GM19463 (cell line): ENCODE measurements around the gene PLA2R1.

ENCODE experiments used
- ATAC-seq: cut with Tn5 transposase; IDR thresholded peaks from one replicate; pipeline ENCODE4 v1.9.1; 2021; ENCODE audit warnings: mild to moderate bottlenecking, moderate library complexity; ENCODE audit not compliant: unreplicated experiment

The PLA2R1 gene

DNA sequence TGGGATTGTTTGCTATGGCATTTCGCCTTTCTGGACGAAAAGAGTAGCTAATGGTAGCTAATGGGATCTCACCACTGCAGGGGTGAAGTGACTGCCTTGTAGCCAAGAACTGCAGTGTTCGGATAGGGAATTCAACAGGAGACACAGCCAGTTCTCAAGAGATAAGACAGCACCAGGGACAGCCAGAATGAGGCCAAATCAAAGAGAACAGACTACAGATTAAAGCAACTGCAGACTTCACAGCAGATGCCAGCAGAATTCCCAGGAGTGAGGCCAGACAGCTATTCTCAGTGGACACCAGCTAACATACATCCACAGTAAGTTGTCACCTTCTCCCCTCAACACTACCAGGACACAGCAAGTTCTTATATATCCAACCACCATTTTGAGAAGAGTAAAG lies 124.0 kb downstream of the PLA2R1 start:
- ATAC-seq = no peak

- no peak for ATAC-seq
These were observed 125.9 kb downstream of the PLA2R1 start for GRCh38 chr2:159936471-159936870.

GRCh38 chr2:159933727-159934049 lies 128.7 kb downstream of the PLA2R1 start:
- peak; percentile 85 for ATAC-seq

GRCh38 chr2:159933040-159933726 lies 129.2 kb downstream of the PLA2R1 start:
- no peak for ATAC-seq

DNA sequence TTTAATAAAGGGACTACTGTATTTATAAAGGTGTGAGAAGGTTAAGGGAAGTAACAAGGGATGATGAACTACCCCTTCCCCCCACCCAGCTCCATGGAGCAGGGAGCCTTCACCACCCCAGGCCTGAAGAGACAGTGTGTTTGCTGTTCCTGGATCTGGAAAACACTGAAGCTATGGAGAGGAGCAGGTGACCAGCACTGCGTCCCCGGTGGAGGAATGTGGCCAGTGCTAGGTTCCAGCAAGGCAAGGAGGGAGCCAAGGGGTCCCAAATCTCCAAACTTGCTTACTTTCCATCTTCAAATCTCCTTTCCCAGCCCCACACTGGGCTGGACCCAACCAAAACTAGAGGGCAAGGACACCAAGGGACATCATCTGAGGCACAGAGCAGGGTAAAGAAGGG lies 135.7 kb downstream of the PLA2R1 start:
- ATAC-seq = no peak

DNA sequence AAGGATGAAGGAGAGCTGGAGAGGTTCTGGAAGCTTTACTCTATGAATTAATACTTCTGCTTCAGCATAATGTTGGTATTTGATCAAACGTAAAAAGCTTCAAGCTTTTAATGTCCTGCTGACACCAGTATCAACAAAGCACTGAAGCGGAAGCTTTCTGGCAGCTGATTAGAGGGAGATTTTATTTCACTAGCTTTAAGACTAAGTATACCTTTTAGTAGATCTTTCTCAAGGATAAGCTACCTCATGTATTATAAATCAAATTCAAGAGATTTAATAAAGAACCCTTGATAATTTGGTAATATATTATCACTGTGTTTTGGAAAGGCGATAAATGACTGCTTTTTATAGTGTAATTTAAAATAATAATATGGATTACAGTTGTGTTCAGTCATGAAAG lies 136.4 kb downstream of the PLA2R1 start:
- ATAC-seq = no peak

GRCh38 chr2:159922563-159922962 lies 139.9 kb downstream of the PLA2R1 start:
- peak; percentile 75 for ATAC-seq

DNA sequence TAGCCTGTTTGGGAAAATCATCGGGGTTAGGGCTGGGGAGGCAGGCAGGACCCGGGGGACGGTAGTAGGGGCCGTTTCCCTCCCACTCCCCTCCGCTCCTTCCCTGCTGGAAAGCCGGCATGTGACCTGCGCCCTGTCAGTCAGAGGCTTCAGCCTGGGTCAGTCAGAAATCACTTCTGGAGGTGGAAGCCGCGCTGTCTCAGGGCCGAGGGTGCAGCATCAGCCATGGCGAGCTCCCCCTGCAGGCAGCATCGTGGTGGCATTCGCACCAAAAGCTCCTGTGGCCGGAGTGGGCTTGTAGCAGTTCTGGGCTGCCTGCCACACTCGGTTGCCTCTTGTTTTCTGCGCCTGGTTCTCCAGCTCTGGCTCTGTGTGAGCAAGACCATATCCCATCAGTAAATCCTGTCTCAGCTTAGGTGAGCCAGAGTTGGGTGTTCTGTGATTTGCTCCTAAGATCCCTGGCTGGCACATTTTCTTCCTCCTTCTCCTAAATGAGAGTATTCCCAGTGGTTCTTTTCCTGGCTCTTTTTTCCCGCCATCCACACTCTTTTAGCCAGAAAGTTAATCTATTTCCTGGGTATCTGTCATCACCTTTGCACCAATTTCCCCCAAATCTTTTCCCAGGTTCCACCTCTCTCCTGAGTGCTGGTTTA lies 140.5 kb downstream of the PLA2R1 start:
- peak; percentile 84 for ATAC-seq

DNA sequence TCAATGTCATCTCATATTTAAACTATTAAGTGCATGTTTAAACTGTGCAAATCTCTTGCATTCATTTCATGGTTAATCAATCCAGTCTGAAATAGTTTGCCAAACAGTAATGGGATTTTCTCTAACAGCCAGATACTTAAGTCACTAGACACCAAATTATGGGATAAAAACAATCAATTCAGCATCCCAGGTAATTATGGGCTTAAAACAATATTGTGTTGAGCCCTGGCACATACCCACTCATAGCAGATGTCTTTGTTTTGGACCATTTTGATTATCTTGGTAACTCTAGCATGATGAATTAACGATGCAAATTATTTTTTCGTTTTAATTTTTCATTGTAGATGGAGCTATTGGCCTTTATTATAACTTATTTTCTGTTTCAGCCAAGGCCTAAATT lies 145.9 kb downstream of the PLA2R1 start:
- ATAC-seq = no peak

- ATAC-seq = no peak
These were observed 148.5 kb downstream of the PLA2R1 start for GRCh38 chr2:159913900-159914299.

- peak; percentile 69 for ATAC-seq
These were observed 149.8 kb downstream of the PLA2R1 start for GRCh38 chr2:159912580-159912979.

GRCh38 chr2:159910951-159911350 lies 151.5 kb downstream of the PLA2R1 start:
- no peak for ATAC-seq

DNA sequence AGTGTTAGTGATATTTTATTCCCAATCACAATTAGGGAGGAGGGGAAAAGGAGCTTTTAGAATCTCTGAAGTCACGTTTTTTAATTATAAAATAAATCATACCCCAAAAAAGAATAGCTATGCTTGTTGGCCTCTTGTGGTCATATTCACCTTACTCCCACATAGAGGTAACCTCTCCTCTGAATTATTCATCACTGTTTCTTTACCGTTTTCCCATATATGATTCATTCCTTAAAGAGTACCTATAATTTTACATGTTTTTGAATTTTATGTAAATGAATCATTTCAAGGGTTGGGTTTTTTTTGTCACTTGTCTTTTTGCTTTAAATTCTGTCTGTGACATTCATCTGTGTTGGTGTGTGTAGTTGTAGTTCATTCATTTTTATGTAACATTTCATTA lies 153.8 kb downstream of the PLA2R1 start:
- no peak for ATAC-seq

GRCh38 chr2:159907909-159908308 lies 154.5 kb downstream of the PLA2R1 start:
- no peak for ATAC-seq

GRCh38 chr2:159905926-159906714 lies 156.3 kb downstream of the PLA2R1 start:
- no peak for ATAC-seq

DNA sequence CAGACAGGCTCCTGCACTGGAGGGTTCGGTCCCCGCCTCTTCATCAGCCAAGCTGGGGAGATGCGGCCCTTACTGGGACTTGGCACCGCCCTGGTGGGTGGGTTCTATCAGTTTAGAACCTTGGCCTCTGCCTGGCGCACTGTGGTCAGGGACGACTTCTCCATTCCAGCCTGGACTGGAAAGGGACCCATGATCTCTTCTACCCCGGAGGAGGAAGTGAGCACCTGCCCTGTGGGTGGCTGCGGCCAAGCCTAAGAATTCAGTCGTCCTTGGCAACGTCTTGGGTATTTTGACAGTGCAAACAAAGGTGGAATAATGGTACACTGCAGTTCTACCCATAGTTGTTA lies 157.5 kb downstream of the PLA2R1 start:
- peak; percentile 43 for ATAC-seq

DNA sequence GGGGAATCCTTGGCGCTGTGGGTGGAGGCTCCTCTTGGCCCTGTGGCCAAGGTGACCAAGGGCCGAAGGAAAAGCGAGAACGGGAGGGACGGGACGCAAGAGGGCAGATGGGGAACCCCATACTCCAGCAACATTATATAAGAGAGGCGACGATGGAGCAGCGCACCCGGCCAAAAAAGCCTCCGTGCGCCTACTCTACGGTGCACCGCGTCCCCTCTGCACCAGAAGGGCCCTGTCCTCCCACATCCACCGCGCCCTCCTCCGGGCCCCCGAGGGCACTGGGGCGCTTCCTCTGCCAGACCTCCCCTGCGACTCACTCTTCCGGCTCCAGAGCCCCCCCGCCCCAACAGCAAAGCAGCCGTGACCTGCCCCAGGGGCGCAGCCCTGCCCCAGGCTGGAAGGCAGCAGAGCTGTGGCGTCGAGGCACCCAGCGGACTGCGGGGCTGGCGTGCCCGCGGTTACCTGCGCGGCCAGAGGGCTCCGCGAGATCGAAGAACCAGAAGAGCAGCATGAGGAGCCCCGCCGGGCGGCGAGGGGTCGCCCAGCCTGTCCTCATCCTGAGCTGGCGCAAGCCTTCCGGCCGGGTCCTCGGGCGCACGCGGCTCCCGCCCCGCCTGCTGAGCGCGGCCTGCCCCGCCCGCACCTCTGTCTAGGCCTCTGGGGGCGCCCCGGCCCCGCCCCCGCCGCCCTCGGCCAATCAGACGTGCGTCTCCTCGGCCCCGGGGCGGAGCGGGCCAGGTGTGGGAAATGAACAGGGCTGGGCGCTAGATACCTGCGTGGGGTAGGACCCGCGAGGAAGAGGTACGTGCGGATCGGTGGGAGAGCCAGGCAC lies 158.1 kb downstream of the PLA2R1 start, which contains the start of gene LY75:
Gene LY75, minus strand, starts transcription at position 630 of the 832 bp plus-strand sequence.
- peak; percentile 74 for ATAC-seq

- peak; percentile 32 for ATAC-seq
These were observed 158.8 kb downstream of the PLA2R1 start for GRCh38 chr2:159903443-159904126.

GRCh38 chr2:159902722-159903121 lies 159.7 kb downstream of the PLA2R1 start:
- no peak for ATAC-seq

- no peak for ATAC-seq
These were observed 162.1 kb downstream of the PLA2R1 start for GRCh38 chr2:159900343-159900742.

- no peak for ATAC-seq
These were observed 164.0 kb downstream of the PLA2R1 start for GRCh38 chr2:159898441-159898840.
